ENCODE data around the gene RAB27A. TPM values are rescaled to one million over a fixed set of nuclear protein-coding genes. Genes with fewer than 3 reads are reported as not detected.

The RAB27A gene
- total RNA-seq, 1 donor from 2014 or later: 5.9 TPM

DNA sequence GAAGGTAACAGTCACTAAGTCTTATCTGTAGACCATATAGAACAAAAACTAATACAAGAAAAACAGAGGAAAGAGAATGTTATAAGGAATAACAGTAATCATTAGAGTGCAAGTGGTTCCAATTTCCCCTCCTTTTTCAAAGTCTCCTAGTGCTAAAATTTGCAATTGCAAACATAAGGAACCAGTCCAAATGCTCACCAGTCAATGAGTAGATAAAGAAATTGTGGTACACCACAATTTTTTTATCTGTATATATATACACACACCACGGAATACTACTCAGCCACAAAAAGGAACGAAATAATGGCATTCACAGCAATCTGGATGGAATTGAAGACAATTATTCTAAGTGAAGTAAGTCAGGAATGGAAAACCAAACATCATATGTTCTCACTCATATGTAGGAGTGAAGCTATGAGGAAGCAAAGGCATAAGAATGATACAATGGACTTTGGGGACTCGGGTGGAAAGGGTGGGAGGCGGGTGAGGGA lies 54.0 kb downstream of the RAB27A start:
- Mint-ChIP-seq H3K27me3 (ENCODE audit: low read depth) (no peaks in the 10 kb centered on the region), H3K27ac (ENCODE audit: unreplicated experiment) (no peak overlapping the region), H3K4me1 (no peaks in the 10 kb centered on the region), H3K36me3 (ENCODE audit: low read depth) (no peaks in the 10 kb centered on the region), H3K9me3 (no peaks in the 10 kb centered on the region), H3K4me3 (no peak overlapping the region)
- TF ChIP-seq, protein P1, sequence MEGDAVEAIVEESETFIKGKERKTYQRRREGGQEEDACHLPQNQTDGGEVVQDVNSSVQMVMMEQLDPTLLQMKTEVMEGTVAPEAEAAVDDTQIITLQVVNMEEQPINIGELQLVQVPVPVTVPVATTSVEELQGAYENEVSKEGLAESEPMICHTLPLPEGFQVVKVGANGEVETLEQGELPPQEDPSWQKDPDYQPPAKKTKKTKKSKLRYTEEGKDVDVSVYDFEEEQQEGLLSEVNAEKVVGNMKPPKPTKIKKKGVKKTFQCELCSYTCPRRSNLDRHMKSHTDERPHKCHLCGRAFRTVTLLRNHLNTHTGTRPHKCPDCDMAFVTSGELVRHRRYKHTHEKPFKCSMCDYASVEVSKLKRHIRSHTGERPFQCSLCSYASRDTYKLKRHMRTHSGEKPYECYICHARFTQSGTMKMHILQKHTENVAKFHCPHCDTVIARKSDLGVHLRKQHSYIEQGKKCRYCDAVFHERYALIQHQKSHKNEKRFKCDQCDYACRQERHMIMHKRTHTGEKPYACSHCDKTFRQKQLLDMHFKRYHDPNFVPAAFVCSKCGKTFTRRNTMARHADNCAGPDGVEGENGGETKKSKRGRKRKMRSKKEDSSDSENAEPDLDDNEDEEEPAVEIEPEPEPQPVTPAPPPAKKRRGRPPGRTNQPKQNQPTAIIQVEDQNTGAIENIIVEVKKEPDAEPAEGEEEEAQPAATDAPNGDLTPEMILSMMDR (conservative IDR thresholded peaks at IDR 0.05): no peak
- no peak for DNase-seq (ENCODE audit: low read depth, low spot score)

DNA sequence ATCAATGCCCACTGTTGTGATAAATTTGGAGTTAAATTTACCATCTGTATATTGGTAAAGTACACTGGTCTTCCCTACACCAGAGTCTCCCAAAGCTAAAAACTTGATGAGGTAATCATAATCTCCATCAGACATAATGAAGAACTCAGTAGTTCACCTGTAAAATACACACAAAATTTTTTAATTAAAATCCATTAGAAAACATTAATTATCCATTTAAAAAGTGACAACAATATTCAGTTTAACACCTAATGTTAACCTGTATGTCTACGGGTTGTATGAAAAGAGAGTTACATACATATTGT lies 54.9 kb downstream of the RAB27A start:
- no peaks in the 10 kb centered on the region for H3K4me1 Mint-ChIP-seq
- no peak for DNase-seq (ENCODE audit: low read depth, low spot score)
- no peaks in the 10 kb centered on the region for H3K9me3 Mint-ChIP-seq
- TF ChIP-seq, protein P1 (conservative IDR thresholded peaks at IDR 0.05): no peak
- H3K36me3 Mint-ChIP-seq (ENCODE audit: low read depth): no peaks in the 10 kb centered on the region
- H3K27me3 Mint-ChIP-seq (ENCODE audit: low read depth): no peaks in the 10 kb centered on the region
- H3K27ac Mint-ChIP-seq (ENCODE audit: unreplicated experiment): no peak overlapping the region
- H3K4me3 Mint-ChIP-seq: no peak overlapping the region

DNA sequence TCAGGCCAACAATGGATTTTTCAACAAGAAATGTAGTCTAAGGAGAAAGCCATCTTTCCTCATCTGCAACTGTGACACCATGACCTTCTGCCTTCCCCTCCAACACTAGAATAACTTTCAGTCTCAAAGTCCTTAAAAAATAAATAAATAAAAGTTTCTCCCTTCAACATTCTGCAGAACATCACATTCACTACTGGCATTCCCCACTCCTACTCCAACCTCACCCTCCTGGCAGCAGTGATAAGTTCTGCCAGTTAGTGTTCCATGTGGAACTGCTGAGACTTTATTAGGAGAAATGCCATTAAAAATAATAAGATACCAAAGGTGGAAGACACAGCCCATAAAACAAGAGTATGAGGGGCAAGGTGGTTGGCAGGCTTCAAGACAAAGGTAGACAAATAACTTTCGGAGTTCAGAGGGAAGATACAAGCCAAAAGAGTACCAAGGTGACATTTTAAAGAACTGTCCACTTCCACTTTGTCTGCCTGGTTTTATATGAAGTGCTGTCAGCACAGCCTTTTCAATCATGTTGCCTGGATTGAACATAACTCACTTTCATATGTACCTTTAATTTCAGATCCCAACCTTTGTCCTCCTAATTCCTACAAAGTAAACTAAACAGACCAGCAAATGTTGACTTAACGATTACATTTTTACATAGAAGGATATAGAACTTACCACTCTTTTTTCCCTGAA lies 55.4 kb downstream of the RAB27A start:
- no peaks in the 10 kb centered on the region for H3K4me1 Mint-ChIP-seq
- H3K9me3 Mint-ChIP-seq: no peaks in the 10 kb centered on the region
- TF ChIP-seq, protein P1 (conservative IDR thresholded peaks at IDR 0.05): no peak
- no peak overlapping the region for H3K4me3 Mint-ChIP-seq
- H3K36me3 Mint-ChIP-seq (ENCODE audit: low read depth): no peaks in the 10 kb centered on the region
- H3K27ac Mint-ChIP-seq (ENCODE audit: unreplicated experiment): peak overlapping the region; percentile 3
- no peaks in the 10 kb centered on the region for H3K27me3 Mint-ChIP-seq (ENCODE audit: low read depth)
- DNase-seq (ENCODE audit: low read depth, low spot score): no peak

DNA sequence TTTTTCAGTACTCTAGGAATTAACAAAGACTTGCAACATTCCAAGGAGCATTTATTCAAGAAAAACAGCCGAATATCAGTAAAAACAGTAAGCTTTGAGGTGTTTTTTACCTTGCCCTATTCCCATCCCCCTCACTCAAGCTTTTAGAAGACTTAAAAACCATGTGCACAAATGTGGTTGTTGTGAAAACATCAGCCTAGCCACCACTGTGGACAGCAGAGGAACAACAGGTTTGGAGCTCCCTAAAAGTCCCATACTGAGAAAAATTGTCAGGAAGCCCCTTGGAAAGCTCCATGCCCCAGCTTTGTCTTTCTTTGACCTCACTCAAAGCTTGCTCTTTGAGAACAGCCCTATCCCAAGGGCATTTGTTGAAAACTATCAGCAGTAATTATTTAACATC lies 58.2 kb downstream of the RAB27A start:
- no peaks in the 10 kb centered on the region for H3K27me3 Mint-ChIP-seq (ENCODE audit: low read depth)
- no peaks in the 10 kb centered on the region for H3K9me3 Mint-ChIP-seq
- DNase-seq (ENCODE audit: low read depth, low spot score): no peak
- H3K4me3 Mint-ChIP-seq: no peak overlapping the region
- H3K4me1 Mint-ChIP-seq: no peaks in the 10 kb centered on the region
- TF ChIP-seq, protein P1 (conservative IDR thresholded peaks at IDR 0.05): no peak
- H3K36me3 Mint-ChIP-seq (ENCODE audit: low read depth): no peaks in the 10 kb centered on the region
- H3K27ac Mint-ChIP-seq (ENCODE audit: unreplicated experiment): no peak overlapping the region

DNA sequence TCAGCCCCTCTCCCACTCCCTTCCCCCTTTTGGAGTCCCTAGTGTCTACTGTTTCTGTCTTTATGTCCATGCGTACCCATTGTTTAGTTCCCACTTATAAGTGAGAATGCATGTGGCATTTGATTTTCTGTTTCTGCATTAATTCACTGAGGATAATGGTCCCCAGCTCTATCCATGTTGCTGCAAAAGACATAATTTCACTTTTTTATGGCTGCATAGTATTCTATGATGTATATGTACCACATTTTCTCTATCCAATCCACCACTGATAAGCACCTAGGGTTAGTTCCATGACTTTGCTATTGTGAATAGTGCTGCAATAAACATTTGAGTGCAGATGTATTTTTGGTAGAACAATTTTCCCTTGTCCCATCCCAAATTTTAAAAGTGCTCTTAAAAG lies 58.7 kb downstream of the RAB27A start:
- H3K27ac Mint-ChIP-seq (ENCODE audit: unreplicated experiment): no peak overlapping the region
- no peaks in the 10 kb centered on the region for H3K4me1 Mint-ChIP-seq
- DNase-seq (ENCODE audit: low read depth, low spot score): no peak
- no peaks in the 10 kb centered on the region for H3K9me3 Mint-ChIP-seq
- no peak overlapping the region for H3K4me3 Mint-ChIP-seq
- H3K27me3 Mint-ChIP-seq (ENCODE audit: low read depth): no peaks in the 10 kb centered on the region
- H3K36me3 Mint-ChIP-seq (ENCODE audit: low read depth): no peaks in the 10 kb centered on the region
- TF ChIP-seq, protein P1 (conservative IDR thresholded peaks at IDR 0.05): no peak
